Thymus (tissue), 11 donors: ENCODE data around the gene LRMDA. TPM values are rescaled to one million over a fixed set of nuclear protein-coding genes. Genes with fewer than 3 reads are reported as not detected.
"Not testable (repeated sequence)": the region's sequence is repeated elsewhere in the genome, so short reads cannot be mapped to it uniquely, and the experiment has no call there.

Experiments used
- DNase-seq, 9 donors: peaks; one replicate each; pipeline ENCODE4 v3.0.0-alpha.2; 2013; ENCODE audit warnings: low spot score in 9 of 9, low read depth in 6 of 9, missing footprints in 1 of 9
- H3K27ac ChIP-seq, 2 donors: one replicate each; pipeline ENCODE4 v1.5.1; 2013; ENCODE audit warnings: control low read depth in 1 of 2, low read depth in 1 of 2, low read length in 1 of 2, mild to moderate bottlenecking in 1 of 2, moderate library complexity in 1 of 2
- H3K27me3 ChIP-seq, 2 donors: one replicate each; pipeline ENCODE4 v1.5.1; 2013; ENCODE audit warnings: low read length in 1 of 2; ENCODE audit not compliant: control insufficient read depth in 2 of 2, insufficient read depth in 1 of 2
- H3K36me3 ChIP-seq, 2 donors: one replicate each; pipeline ENCODE4 v1.5.1; 2013; ENCODE audit warnings: low read length in 1 of 2, mild to moderate bottlenecking in 1 of 2, moderate library complexity in 1 of 2; ENCODE audit not compliant: control insufficient read depth in 2 of 2, insufficient read depth in 2 of 2
- H3K4me1 ChIP-seq, 2 donors: one replicate each; pipeline ENCODE4 v1.5.1; 2013; ENCODE audit warnings: low read length in 2 of 2; ENCODE audit not compliant: control insufficient read depth in 2 of 2, insufficient read depth in 2 of 2
- H3K4me3 ChIP-seq, 2 donors: one replicate each; pipeline ENCODE4 v1.5.1; 2013; ENCODE audit warnings: low read length in 2 of 2, control low read depth in 1 of 2, mild to moderate bottlenecking in 1 of 2
- H3K9me3 ChIP-seq, 2 donors: one replicate each; pipeline ENCODE4 v1.5.1; 2013; ENCODE audit warnings: low read length in 1 of 2, mild to moderate bottlenecking in 1 of 2; ENCODE audit not compliant: control insufficient read depth in 2 of 2, insufficient read depth in 1 of 2
- WGBS: extraction: QIAGEN DNeasy Blood & Tissue Kit; methylation state at CpG from one replicate; pipeline ENCODE4 v1.1.7; 2013; 5-methylcytosine and 5-hydroxymethylcytosine counted together
- polyA plus RNA-seq: library from polyadenylated mRNA; stranded (reverse); fragments of 200-250 nt; gene quantifications from one replicate; pipeline ENCODE4 v1.2.3, GENCODE V29; 2013
- total RNA-seq: library from RNA; stranded (reverse); fragments of 120-200 nt; gene quantifications from one replicate; pipeline ENCODE4 v1.2.4, GENCODE V29; 2013
- donor health status: healthy.

The LRMDA gene
- total and polyA plus RNA-seq, 2 donors: 2.5 to 4.6 TPM

DNA sequence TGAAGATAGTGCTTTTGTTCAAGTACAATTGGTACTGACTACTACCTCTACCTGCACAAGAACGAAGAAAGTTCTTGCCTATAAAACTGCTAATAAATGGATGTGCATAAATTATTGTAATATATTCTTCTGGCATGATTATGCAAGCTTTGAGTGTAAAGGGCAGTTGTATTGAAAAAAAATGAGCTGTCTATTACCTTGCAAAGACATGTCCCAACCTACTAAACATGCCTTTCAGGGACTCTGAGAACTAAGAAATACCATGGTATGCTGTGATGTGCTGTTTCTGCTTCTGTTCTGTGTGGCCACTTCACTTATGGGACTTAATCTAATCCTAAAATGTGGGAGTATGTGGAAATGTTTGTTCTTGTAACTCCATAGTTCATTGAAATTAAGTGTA is 1083.4 kb downstream of the LRMDA start:
- no peaks in the 10 kb centered on the region for H3K27me3 ChIP-seq
- no peak overlapping the region for H3K4me3 ChIP-seq
- no peaks in the 10 kb centered on the region for H3K36me3 ChIP-seq
- WGBS: 92% methylated on average over 1 of the region's 1 CpG
- no peak overlapping the region for H3K27ac ChIP-seq
- no peaks in the 10 kb centered on the region for H3K4me1 ChIP-seq
- DNase-seq: no peak
- no peaks in the 10 kb centered on the region for H3K9me3 ChIP-seq

DNA sequence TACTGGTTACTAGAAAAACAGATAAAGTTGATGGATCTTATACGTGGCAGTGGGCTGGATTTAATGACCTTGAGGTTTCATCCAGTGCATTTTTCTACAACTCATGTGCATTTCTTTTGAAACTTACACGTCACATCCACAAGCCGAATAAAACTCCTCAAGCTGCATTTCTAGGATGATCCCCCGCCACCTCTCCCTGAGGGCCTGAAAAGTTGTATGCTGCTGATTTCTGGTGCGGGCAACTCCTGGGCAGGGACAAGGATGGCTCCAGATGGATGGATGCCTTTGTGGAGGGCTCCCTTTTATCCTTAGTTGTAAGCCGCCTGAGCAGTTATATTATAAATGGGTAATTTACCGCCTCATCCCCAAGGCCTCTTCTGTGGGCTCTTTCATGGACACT is 1091.1 kb downstream of the LRMDA start:
- Histone ChIP-seq H3K9me3 (no peaks in the 10 kb centered on the region), H3K4me1 (no peaks in the 10 kb centered on the region), H3K4me3 (no peak overlapping the region), H3K36me3 (no peaks in the 10 kb centered on the region), H3K27ac (no peak overlapping the region), H3K27me3 (no peaks in the 10 kb centered on the region)
- WGBS: 97% methylated on average over 7 of the region's 7 CpGs
- DNase-seq: no peak

- no peak for DNase-seq
- Histone ChIP-seq H3K9me3 (no peaks in the 10 kb centered on the region), H3K4me3 (no peak overlapping the region), H3K4me1 (no peaks in the 10 kb centered on the region), H3K27ac (no peak overlapping the region), H3K27me3 (no peaks in the 10 kb centered on the region), H3K36me3 (no peaks in the 10 kb centered on the region)
- WGBS: 94% methylated on average over 5 of the region's 5 CpGs
Observed at GRCh38 chr10:76523246-76523645, 1091.8 kb downstream of the LRMDA start.

DNA sequence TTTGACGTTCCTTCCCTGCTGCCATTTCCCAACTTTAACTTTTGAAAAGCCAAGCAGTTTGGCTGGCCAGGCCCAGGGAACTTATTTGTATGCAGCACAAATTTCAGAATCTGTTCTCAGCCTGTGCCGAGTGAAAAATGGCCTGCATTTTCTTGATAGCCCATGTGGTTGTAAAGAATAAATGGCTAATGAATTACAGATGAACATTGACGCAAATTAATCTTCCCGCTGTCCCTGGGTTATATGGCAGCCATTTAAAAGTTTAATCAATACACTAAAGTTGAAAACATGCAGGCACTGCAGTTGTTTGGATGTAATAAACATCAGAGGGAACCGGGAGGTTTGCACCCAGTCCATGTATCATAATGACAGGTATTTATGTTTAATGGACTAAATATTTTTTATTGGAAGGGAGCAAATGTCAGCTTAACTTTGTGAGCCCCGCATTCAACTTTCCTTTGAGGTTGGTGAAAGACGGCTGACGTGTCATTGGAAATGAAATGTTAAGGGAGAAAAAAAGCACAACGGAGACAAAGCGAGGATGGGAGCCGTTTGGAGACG is 1092.4 kb downstream of the LRMDA start:
- Histone ChIP-seq H3K9me3 (no peaks in the 10 kb centered on the region), H3K27me3 (no peaks in the 10 kb centered on the region), H3K4me1 (no peaks in the 10 kb centered on the region), H3K36me3 (no peaks in the 10 kb centered on the region), H3K27ac (no peak overlapping the region), H3K4me3 (no peak overlapping the region)
- 93% methylated on average over 12 of the region's 12 CpGs for WGBS
- no peak for DNase-seq

GRCh38 chr10:76526833-76527232 is 1095.4 kb downstream of the LRMDA start:
- 97% methylated on average over 4 of the region's 4 CpGs for WGBS

GRCh38 chr10:76540331-76540730 is 1108.9 kb downstream of the LRMDA start:
- no peak for DNase-seq
- Histone ChIP-seq H3K36me3 (no peaks in the 10 kb centered on the region), H3K4me3 (no peak overlapping the region), H3K27ac (no peak overlapping the region), H3K9me3 (no peaks in the 10 kb centered on the region), H3K27me3 (no peaks in the 10 kb centered on the region), H3K4me1 (no peaks in the 10 kb centered on the region)
- 84% methylated on average over 5 of the region's 5 CpGs for WGBS

More at GRCh38 chr10:76526833-76527232, 1095.4 kb downstream of the LRMDA start:
- not testable (repeated sequence) for H3K36me3 ChIP-seq, H3K27ac ChIP-seq, H3K27me3 ChIP-seq, H3K4me3 ChIP-seq, H3K4me1 ChIP-seq, H3K9me3 ChIP-seq, DNase-seq

- H3K9me3 ChIP-seq: no peaks in the 10 kb centered on the region
- H3K4me3 ChIP-seq: no peak overlapping the region
- no peak for DNase-seq
- H3K4me1 ChIP-seq: no peaks in the 10 kb centered on the region
- no peak overlapping the region for H3K27ac ChIP-seq
- H3K27me3 ChIP-seq: no peaks in the 10 kb centered on the region
- H3K36me3 ChIP-seq: no peaks in the 10 kb centered on the region
- 92% methylated on average over 3 of the region's 3 CpGs for WGBS
Observed at GRCh38 chr10:76540786-76541185, 1109.4 kb downstream of the LRMDA start.

- H3K4me3 ChIP-seq: no peak overlapping the region
- no peak for DNase-seq
- H3K9me3 ChIP-seq: no peaks in the 10 kb centered on the region
- no peak overlapping the region for H3K27ac ChIP-seq
- H3K4me1 ChIP-seq: no peaks in the 10 kb centered on the region
- H3K27me3 ChIP-seq: no peaks in the 10 kb centered on the region
- WGBS: 86% methylated on average over 5 of the region's 5 CpGs
- no peaks in the 10 kb centered on the region for H3K36me3 ChIP-seq
Observed at GRCh38 chr10:76541852-76542251, 1110.4 kb downstream of the LRMDA start.

GRCh38 chr10:76542307-76542930 is 1111.0 kb downstream of the LRMDA start:
- Histone ChIP-seq H3K27ac (no peak overlapping the region), H3K36me3 (no peaks in the 10 kb centered on the region), H3K4me3 (no peak overlapping the region), H3K4me1 (no peaks in the 10 kb centered on the region), H3K27me3 (no peaks in the 10 kb centered on the region), H3K9me3 (no peaks in the 10 kb centered on the region)
- DNase-seq: no peak
- WGBS: 96% methylated on average over 6 of the region's 6 CpGs
